CD4-positive, alpha-beta T cell treated with Interleukin-17A for 1 hour (primary cell): ENCODE measurements around the gene CMTM8.

Experiments
- DNase-seq: peaks from one replicate; pipeline ENCODE4 v3.0.0-alpha.2; 2020

CMTM8 gene

DNA sequence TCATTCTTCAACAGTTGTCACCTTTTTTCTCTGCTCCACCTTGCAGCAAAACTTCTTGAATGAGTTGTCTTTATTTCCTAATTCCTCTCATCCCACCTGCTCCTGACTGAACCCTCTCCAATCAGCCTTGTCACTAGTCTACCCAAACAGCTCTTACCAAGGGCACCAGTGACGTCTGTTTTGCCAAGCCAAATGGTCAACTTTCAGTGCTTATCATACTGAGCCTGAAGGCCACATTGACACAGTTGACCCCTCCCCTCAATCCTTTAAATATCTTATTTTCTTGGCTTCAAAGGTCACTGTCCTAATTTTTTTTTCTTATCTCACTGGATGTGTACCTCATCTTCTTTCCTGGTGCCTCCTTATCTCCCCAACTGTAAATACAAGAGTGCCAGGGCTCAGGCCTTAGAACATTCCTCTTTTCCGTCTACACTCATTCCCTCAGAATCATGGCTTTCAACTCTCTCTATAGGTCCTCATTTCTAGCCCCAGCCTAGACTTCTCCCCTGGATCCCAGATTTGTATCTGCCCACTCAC, 43.2 kb downstream of the CMTM8 start:
- no peak for DNase-seq

DNA sequence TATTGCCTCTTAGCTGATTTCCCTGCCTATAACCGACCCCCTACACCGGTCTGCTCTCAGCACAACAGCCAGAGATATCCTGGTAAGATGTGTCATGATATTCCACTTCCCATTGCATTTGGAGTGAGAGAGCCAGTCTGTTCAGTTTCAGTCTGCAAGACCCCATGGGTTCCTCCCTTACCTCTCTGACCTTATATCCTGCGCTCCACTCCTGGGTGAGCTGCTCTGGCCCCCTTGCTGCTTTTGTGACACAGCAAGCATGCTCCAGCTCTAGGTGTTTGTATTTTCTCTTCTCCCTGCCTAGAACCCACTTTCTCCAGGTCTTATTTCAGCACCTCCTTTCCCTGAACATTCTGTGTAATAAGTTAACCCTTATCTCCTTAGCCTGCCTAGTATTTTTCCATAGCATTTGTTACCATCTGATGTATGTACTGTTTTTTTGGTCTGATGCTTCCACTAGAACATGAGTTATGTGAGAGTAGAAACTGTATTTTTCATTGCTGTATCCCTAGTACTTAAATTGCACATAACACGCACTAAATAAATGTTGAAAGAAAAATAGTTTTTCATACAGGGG, 44.2 kb downstream of the CMTM8 start:
- DNase-seq = no peak

DNA sequence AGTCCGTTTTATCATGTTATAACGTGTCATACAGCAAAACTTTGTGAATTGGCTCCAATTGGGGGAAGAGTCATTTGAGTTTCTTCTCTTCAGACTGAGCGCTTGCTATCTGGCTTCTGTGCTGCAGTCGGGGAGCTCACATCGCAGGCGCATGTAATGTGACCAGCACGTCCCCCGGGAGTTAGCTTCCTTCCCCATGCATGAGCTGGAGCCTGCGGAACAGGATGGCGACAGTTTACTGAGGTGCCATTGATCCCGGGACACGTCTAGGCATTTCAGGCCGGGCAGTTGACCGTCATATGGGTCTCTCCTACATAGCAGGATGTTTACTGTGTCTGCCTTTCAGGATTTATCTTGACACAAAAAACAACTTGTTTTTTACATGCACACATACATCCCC, 44.8 kb downstream of the CMTM8 start:
- no peak for DNase-seq

DNA sequence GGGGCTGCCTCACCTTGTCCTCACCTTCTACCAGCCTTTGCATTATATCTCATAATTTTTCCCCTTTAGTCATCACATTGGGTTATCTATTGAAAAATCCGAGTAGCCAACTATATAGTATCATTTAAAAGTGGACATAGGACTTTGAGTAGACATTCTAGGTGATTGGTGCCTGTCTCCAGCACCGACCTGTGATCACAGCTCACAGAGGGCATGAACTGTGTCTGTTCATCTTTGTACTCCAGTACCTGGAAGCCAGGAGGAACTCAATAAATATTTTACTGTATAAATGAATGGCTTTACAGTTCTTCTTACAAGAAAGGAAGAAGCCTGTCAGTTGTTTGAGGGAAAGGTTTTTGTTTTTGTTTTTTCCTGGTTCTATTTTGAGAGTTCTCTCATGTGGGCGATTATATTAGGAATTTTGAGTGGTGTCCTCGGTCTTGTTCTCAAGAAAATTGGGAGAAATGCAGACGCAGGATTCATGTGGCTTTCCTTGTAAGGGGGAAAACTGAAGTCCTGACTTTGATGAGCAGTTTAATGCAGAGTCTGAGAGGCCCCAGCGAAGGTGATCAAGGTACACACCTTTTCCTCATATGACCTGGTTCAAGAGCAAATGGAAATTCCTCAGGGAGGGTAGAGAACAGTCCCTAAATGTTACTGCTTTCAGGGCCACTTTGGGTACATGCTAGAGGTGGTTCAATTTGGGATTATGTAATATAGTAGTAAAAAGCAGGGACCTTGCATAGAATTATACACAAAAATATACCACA, 46.1 kb downstream of the CMTM8 start:
- DNase-seq = no peak

DNA sequence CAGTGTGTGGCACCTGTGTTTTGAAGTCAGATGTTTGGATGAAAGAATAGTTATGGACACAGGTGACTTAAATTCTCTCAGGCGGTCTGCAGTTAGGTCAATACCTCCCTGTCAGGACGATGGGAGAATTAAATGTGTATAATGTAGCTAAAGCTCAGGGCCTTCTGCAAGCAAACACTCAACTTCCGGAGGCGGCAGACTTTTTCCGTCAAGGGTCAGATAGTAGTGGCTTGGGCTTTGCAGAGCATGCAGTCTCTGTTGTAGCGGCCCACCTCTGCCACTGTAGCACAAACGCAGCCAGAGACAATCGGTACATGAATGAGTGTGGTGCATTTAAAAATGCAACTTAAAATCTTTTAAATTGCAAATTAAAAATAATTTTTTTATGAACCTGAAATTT, 47.4 kb downstream of the CMTM8 start:
- DNase-seq = no peak

DNA sequence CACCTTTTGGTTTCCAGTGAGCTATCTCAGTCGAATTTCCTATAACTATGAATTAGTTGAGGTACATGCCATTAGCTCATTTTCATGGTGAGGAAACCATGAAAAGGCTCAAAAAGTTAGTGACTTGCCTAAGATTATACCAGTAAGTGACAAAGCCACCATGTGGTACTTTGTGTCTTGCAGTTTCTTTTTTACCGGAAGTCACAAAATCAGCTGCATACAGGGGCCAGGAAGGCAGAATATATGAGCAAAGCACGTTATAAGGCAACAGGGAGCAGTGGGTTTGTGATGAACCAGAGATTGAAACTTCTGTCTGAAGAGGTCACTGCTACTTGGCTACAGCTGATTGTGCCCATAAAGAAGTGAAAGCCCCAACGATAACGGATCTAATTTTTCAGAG, 50.3 kb downstream of the CMTM8 start:
- peak; percentile 66 for DNase-seq

DNA sequence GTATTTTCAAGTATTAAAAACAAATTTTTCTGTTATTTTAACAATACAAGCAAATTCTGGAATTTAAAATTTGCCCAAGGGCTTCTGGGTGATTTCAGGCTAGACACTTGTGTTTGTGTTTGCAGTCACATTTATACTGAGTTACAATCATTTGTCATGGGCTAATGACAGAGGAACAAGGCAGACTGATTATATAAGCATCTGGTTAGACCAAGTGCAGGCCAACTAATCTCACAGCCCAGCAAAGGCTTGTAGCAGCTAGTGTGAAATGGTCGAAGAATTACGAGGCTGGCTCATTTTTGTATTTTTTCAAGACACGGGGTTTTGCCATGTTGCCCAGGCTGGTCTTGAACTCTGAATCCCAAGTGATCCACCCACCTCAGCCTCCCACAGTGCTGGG, 52.1 kb downstream of the CMTM8 start:
- no peak for DNase-seq

DNA sequence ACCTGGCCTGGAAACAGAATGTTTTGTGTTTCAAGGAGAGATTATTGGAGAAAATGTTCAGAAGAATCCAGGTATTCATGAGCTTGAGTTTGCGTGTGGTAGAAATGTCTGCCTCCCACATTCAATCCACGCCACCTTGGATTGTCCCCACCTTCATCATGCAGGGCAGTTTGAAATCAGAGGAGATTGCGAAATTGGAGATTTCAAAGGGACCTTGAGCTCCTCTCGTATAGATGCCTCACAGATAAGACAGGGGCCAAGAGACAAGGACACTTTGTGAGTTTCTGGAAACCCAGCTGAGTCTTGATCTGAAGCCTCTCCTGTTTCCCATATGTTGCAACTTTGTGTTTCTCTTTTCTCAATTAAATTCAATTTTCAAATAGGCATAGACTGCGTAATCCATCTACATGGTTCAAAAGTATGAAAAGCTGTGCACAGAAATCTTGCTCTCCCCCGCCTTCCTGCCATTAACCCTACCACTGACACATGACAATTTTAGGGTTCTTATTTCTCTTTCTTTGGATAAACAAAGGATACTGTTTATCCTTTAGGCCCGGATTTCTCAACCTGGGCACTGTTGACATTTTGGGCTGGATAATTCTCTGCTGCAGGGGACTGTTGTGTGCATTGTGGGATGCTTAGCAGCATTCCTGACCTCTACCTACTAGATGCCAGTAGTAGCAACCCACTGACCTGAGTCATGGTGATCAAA, 53.8 kb downstream of the CMTM8 start:
- DNase-seq = no peak

DNA sequence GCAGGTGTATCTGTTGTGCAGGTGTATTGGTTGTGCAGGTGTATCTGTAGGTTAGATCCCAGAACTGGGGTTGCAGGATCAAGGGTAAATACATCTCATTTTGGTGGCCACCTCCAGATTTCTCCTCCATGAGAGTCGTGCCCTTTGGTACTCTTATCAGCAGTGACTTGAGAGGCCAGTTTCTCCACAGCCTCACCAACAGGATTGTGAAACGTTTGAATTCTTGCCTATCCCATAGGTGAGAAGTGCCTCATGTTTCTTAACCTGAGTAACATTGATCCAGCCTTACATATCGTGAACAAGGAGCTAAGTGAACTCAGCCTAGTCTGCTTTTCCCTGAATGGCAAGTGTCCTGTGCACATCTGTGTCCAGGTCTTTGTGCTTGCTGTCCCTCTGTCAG, 55.4 kb downstream of the CMTM8 start:
- DNase-seq = no peak

DNA sequence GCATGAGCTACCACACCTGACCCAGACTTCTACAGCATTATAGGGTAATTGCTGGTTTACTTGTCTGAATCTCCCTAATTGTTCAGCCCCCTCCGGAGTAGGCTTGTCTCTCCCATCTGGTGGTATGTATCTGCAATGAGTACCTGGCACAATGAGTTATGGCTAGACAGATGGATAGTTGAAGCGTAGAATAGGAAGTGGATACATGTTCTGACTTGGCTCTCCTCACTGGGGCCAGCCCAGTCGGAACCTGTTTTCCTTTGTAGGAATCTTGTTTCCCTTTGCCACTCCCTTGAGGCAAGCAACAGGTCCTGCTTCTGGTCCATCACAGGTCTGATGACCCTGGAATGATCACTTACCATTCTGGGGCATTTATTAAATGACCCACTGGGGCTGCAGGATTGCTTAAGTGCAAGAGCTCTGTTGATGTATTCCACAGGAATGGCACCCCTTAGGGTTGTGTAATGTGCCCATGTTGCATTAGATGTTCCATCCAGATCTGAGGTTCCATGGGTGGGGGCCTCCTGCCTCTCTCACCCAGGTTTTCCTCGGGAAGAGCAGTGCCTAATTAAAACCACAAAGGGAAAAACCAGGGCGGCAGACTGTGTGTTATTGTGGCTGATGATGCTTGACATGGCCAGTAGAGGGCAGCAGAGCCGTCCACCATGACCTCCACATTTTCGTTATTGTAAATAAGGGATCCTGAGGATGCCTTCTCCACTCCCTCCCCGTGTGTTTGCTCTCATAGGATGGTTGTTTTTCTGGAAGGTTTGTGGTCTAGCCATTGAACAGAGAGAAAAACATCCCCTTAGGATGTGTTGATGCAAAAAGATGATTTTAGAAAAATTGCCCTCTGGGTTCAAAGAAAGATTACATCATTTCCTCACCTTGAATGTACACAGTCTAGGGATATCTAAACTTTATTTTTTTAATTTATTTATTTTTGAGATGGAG, 58.0 kb downstream of the CMTM8 start:
- DNase-seq = peak; percentile 74

DNA sequence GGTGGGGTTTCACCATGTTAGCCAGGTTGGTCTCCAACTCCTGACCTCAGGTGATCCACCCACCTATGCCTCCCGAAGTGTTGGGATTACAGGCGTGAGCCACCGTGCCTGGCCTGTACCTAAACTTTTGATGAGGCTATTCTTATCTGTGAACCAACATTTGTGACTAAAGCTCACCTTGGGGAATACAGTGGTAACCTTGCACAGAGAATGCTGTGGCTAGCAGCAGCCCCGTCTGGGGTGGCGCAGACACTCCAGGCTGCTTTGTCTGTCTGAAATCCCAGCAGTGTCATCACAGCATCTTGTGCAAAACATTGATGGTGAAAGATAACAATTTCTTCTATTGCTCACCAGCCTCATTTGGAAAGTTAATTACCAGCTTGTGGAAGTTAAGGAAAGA, 58.9 kb downstream of the CMTM8 start:
- peak; percentile 72 for DNase-seq

DNA sequence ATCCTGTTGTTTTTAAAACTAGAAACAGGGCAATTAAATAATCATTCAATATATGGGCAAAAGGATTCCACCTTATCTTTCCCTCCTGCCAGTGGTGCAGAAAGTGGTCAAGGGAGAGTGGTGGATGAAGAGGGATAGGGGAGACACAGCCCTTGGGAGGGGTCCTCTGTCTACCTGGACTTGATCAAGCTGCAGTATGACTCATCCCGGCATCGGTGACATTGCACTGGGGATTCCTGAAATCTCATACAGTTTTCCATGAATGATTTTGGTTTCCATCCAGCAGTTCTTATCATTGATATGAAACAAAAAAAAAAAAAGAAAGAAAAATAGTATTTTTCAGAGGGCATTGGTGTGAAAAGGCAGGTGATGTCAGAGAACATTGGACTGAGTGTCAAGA, 62.9 kb downstream of the CMTM8 start:
- no peak for DNase-seq

DNA sequence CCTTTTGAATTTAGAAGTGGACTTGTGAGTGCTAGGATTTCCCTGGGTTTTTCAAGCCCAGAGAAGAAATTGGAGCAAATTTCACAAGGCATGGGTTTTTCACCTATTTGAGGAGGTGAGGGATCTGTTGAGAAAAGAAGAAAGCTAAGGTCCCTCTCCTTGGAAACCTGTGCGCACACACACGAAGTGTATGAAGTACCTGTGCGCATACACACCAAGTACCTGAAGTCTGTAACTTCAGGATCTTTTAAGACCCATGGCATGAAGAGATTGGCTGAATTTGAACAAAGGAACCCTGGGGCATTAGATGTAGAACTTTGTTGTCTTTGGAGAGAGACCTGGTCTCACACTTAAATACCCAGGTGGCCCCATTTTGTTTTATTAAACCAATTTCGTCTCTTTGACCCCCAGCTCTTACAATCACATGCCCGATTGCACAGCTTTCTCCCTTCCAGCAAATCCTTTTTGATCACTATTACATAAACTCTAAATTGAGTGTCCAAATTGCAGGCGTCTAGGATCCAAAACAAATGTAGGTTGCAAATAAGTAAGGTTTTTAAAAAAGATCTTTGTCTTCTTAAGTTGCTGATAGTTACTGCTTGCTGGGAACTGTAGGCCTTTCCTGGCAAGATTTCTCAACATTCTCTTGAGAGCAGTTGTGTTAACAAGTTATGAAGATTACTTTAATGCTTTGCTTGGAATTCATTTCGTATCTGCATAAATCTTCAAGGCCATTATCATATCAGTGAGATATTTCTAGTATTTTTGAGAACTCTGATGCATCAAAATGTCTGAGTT, 64.3 kb downstream of the CMTM8 start:
- no peak for DNase-seq

DNA sequence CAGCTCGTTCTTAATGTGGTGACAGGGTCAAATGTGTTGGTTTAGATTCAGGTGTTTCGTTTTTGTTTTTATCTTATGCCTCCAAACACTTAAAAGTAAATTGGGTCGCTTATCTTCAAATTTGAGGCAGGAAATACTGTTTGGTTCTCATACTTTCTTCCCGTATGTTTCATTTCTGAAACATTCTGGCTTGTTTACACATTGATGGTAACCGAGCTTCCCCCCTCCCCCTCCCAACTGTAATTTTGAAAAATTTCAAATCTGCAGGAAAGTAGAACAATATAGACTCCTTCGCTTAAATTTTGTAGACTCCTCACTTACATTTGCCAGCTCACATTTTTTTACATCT, 64.9 kb downstream of the CMTM8 start:
- peak; percentile 50 for DNase-seq

DNA sequence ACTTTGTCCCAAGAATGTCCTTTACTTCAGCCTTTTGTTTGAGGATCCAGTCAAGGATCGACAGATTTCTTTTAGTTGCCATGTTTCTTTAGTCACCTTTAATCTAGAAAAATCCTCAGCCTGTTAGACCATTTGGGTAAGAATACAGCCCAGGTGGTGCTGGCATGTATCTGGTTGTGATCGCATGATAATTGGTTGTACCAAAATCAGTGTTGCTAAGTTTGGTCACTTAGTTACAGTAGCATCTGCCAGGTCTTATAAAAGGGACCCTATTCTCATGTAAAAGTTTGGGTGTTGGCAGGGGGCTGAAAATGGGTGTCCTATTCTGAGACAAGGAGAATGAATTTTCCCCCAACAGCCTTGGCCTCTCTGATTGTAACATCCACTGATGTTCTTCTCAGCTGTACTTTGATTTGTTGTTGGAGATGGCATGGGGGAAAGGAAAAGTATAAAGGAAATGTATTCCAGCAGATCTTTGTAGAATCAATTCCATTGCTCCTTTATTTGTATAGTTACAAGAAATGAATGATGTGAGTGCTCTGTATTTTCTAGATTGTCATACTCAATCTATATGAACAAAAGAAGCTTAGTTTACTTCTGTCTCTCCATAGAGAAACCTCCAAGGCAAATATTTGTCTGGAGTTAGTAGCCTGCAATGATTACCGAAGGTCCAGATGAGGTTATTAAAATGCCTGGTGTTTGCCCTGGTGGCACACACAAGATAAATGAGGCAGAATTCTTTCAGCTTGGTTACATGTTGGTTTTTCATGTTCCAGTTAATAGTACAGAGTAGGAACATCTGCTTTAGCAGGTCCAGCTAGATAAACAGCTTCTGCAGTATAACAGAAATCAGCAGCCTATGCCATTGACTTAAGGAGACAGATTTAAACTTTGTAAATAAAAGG, 65.7 kb downstream of the CMTM8 start:
- DNase-seq = no peak

DNA sequence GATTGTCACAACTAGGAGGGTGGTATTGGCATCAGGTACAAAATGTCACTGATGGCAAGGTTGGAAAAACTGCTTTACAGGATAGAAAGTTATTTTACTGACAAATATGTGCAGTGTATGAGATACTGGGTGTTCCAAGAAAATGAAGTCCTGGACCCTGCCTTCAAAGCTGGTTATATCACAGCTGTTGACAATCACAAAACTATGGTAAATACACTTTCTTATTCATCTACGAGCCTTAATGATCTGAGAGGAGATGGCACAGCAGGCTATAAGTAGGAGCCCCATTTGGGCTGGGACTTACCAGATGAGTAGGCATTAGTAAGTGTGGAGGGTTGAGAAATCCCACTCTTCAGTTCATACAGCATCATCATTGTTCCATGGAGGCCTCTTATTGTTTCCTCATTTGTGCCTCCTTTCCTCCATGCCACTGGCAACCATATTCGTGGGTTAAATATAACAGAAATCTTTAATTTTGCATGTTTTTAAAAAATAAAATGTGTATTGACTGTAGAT, 66.9 kb downstream of the CMTM8 start:
- no peak for DNase-seq

DNA sequence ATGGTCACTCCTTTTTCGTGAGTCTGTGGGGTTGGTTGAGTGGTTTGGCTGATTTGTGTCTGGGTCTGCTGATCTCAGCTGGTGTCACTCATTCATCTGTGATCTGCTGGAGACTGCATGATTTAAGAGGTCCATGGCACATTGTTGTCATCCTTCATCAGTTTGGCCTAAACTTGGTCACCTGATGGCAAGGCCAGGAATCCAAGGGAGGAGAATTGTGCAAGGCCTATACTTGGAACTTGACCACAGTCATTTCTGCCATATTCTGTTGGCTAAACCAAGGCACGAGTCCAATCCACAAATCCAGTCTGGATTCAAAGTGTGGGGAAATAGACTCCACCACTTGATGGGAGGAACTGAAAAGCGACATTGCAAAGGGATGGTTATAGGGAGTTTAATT, 67.6 kb downstream of the CMTM8 start:
- DNase-seq = no peak

DNA sequence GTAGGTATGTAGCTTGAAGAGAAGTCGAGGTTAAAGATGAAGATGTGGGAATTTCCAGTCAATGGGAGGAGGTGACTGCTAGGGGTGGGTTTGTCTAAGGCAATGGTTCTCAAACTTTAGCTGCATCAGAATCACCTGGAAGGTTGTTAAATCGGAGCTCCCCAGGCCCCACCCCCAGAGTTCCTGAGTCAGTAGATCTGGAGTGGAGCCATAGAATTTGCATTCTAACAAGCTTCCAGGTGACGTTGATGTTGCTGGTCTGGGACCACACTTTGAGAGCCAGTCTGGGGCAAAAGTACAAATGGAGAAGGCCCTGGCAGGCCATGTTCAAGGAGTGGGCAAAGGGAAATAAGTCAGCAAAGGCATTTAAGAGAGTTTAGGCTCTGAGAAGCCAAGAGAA, 69.1 kb downstream of the CMTM8 start:
- no peak for DNase-seq

DNA sequence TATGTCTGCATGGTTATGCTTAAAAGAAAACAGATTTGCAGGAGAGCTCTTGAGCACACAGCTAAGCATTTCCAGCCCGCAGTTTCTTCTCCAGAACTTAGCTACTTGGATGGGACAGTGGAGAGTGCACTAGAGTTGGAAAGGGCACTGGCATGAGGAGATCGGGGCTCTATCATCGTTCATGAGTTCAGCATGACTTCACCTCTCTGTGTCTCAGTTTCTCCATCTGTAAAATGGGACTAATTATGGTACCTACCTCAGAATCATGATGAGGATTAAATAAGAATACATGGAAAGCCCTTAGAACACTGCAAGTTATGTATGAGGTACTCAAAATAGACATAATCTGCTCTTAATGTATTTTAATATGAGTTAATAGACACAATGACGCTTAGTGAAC, 69.9 kb downstream of the CMTM8 start:
- no peak for DNase-seq

DNA sequence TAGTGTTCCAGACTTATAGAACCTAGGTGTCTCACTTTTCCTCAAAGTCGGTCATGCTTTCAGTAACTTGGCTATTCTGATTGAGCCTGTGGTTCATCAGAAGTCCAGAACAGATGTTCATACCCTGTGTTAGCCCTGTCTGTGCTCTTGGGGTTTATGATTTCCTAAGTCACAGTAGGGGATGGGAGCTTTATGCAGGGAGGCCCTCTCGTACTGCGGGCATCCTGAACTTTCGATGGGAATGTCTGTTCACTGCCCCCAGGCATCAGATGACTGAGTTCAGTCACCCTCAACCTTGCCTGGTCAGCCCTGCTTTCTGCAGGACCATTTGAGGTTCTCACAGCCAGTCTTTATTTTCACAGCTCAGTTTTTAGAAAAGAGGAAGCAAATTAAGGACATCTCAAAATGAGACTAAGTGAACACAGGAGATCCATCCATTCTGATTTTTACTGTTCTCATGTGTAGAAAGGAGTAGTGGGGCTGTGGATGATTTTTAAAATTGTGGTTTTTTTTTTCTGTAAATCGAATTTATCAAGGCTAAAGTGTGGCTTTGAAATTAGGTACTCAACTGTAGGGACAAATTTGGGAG, 71.3 kb downstream of the CMTM8 start:
- DNase-seq = no peak
